Measurements from ENCODE around the gene TXNDC15.
"Not testable (repeated sequence)": the region's sequence is repeated elsewhere in the genome, so short reads cannot be mapped to it uniquely, and the experiment has no call there.

TXNDC15 gene

GRCh38 chr5:134878403-134878802 is 4.2 kb downstream of the TXNDC15 start:
- peak; percentile 3 for DNase-seq

GRCh38 chr5:134879456-134879855 is 5.3 kb downstream of the TXNDC15 start:
- DNase-seq, result no peak

- DNase-seq, result not testable (repeated sequence)
Measured at GRCh38 chr5:134880937-134881336, 6.8 kb downstream of the TXNDC15 start.

GRCh38 chr5:134881711-134882110 is 7.5 kb downstream of the TXNDC15 start:
- not testable (repeated sequence) for DNase-seq

- no peak for DNase-seq
Measured at GRCh38 chr5:134887593-134888159, 13.5 kb downstream of the TXNDC15 start.

- DNase-seq, result no peak
Measured at GRCh38 chr5:134889335-134889734, 15.2 kb downstream of the TXNDC15 start.

- no peak for DNase-seq
Measured at GRCh38 chr5:134891473-134891872, 17.3 kb downstream of the TXNDC15 start.

- DNase-seq, result no peak
Measured at GRCh38 chr5:134892282-134892681, 18.1 kb downstream of the TXNDC15 start.

- DNase-seq, result no peak
Measured at GRCh38 chr5:134892926-134893325, 18.8 kb downstream of the TXNDC15 start.

GRCh38 chr5:134893748-134894505 is 19.8 kb downstream of the TXNDC15 start:
- DNase-seq, result no peak

- DNase-seq, result no peak
Measured at GRCh38 chr5:134902071-134902801, 28.1 kb downstream of the TXNDC15 start.

GRCh38 chr5:134904610-134905245 is 30.6 kb downstream of the TXNDC15 start, which contains the start of gene PCBD2:
Gene PCBD2 (plus strand): TSS chr5:134905131. CDS start chr5:134905140, 9 bp downstream.
- DNase-seq, result peak; percentile 81

GRCh38 chr5:134905246-134905996 is 31.2 kb downstream of the TXNDC15 start:
- no peak for DNase-seq

GRCh38 chr5:134906811-134907210 is 32.6 kb downstream of the TXNDC15 start:
- no peak for DNase-seq

- DNase-seq, result not testable (repeated sequence)
Measured at GRCh38 chr5:134910752-134911151, 36.6 kb downstream of the TXNDC15 start.

GRCh38 chr5:134911285-134912206 is 37.4 kb downstream of the TXNDC15 start:
- DNase-seq, result no peak

GRCh38 chr5:134913254-134913653 is 39.1 kb downstream of the TXNDC15 start:
- no peak for DNase-seq

GRCh38 chr5:134913795-134914194 is 39.6 kb downstream of the TXNDC15 start:
- no peak for DNase-seq

GRCh38 chr5:134917070-134917815 is 43.1 kb downstream of the TXNDC15 start:
- DNase-seq, result no peak

- DNase-seq, result no peak
Measured at GRCh38 chr5:134918861-134919260, 44.7 kb downstream of the TXNDC15 start.

All from NCI-H510A (cell line).